Activated T-cell treated with anti-CD3 and anti-CD28 coated beads for 4 hours (primary cell): ENCODE measurements around the gene MTHFD1L.
"Not testable (repeated sequence)": the region's sequence is repeated elsewhere in the genome, so short reads cannot be mapped to it uniquely, and the experiment has no call there.

Source experiments
- DNase-seq: peaks from one replicate; pipeline ENCODE4 v3.0.0-alpha.2; 2020

The MTHFD1L gene

DNA sequence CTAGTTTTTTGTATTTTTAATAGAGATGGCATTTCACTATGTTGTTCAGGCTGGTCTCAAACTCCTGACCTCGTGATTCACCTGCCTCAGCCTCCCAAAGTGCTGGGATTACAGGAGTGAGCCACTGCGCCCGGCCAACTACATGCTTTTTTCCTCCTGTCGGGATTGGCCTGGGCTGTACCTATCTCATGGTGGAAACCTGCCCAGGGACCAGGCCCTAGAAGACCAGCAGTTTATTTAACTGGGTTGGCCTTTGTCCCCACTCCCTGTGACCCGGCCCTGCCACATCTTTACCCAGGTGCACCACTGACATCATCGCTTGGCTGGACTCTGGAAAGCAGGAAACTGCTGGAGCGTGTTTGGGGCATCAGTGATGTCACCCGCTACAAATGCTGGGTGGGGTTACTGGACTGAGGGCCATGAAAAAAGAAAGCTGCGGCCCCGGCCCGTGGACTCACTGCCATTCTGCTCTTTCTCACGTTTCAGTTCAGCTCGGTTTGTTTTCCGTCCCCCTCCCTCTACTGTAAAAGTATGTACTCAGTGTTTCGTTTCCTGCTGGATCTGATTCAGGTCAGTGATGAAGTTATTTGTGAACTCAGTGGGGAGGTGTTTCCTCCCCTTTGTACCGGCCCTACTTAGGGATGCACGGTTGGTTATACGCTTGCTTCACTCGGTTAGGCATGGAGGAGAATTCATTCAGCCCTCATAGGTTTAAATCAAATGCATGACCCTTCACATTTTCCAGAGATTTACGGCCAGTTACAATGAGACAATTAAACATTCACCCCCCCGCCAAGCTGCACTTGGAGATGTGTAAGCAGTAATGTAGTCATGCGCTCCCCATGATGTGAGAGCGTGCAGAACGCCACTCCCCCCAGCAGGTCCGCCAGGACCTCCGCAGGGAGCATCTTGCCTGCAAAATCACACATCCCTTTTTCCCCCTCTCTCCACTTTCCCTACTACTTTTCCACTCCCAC is 179.3 kb downstream of the MTHFD1L start:
- DNase-seq = no peak

DNA sequence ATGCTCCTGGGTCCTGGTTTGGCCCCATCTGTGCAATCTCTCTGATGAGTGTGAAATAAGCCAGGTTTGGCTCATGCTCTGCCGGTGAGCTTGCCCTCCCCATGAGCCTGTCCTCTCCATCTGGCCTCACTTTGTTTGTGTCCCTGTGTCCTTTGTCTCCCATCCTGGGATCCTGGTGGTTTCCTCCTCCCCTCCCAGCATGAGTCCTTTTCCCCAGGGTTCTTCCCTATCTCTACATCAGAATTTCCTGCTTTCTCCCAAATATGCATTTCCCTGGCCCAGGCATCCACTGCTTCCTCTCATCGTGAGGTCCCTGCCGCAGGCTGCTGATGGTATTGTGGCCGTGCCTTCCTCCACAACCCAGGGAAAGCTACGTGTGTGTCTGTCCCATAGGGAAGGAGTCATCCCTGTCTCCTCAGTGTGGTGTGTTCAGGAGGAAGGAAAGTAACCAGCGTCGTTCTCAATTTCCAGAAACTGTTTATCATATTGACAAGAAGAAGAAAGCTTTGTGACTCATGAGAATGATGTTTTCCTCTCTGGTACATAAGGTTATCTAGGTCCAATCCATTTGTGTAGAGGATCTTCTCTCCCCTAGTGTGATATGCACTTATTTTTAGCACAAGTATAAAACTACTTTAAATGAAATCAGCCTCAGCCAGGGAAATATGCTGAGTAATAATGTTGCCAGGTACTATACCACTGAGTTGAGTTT is 180.2 kb downstream of the MTHFD1L start:
- not testable (repeated sequence) for DNase-seq

DNA sequence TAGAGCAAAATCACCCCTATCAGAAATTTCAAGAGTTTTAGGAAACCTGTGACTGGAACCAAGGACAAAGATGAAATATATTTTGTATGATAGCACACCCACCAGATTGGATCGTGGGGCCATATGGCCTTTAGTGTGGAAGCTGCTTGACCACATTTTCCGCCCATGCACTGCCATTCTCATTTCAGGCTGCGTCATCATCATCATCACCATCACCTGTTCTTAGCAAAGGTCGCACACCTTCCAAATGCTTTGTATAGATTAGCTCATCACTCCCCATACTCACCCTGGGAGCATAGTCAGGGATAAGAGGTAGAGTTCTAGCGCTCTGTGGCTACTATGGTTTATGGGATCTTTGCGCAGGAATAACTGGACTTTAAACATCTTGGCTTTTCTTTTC is 185.7 kb downstream of the MTHFD1L start:
- DNase-seq = no peak

DNA sequence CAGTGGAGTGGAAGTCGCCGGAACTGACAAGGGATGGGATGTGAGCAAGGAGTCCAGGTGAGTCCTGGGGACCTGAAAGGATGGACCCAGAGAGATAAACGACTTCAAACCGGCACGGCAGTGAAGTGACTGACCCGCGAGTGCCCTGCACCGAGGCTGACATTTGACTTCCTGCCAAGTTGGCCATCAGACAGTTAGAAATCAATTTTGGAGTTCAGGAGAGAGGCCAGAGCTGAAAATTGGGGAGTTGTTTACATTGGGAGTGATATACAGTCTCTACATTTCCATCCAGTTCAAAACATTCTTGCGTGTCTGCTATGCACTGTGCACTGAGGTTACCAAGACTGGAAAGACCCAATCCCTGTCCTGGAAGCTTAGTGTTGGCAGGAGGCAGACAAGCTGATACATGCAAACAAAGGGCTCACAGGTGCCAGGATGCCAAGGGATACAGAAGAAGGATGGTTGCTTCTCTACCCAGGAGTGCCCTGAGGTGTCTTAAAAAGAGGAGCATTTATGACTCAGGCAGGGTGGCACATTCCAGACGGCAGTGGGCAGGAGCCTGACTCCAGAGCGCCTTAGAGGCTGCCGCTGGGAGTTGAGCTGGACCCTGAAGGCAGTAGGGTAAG is 186.6 kb downstream of the MTHFD1L start:
- DNase-seq = no peak

DNA sequence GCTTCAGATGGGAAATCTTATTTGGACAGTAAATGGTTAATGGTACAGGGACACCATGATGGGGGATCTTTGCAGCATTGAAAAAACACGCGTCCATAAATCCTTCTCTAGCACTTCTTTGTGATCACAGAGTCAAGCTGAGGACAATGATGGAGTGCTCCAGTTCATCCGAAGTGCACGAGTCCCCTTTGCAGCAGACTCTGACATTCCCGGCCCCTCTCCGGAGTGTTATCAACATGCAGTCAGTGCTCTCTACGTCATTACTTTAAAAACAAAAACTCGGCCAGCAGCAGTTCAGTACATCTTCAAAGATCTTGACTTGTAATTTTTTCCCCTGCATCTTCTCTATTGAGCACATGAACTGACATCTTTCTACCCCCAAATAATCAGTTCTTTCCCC is 188.8 kb downstream of the MTHFD1L start:
- no peak for DNase-seq

DNA sequence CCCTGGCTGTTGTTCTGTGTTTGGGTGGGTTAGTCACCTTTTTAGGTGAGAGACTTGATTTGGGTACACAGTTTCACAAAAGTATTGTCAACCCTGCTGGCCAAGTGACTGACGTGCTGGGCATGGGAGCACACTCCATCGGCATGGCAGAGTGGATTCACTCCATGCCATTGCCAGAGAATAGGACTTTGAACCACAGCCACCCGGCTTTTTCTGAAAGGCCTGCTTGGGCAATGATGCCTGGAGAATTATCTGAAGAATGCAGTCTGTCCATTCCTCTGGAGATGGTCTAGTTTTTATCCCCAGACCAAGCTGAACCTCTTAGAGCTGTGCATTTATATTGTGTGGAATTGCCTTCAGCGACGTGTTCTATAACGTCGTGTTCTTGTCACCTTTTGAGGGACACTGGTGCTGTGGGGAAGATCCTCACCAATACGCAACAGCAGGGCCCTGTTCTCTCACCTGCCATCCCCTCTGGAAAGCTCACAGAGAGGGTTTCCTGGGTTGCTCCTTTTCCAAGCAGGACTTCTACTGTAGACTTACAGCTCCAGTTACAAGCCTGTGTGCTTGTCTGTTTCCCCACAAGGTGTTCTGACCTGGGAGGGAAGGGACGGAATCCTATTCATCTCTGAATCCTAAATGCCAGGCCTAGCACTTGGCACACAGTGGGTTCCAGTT is 190.9 kb downstream of the MTHFD1L start:
- no peak for DNase-seq

DNA sequence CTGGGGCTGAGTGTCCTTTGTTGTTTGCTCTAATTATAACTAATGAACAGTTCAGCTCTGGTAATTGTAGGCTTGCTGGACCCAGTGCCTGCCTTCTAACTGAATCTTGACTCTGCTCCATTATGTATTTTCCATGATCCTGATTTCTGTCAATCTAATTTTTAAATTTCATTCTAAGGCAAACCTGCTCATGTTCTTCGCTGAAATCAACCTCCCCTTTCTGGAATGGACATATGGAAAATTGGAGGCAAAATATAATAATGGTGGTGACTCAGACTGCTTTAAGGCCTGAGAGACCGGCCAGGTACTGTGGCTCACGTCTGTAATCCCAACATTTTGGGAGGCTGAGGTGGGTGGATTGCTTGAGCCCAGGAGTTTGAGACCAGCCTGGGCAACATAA is 191.6 kb downstream of the MTHFD1L start:
- no peak for DNase-seq

DNA sequence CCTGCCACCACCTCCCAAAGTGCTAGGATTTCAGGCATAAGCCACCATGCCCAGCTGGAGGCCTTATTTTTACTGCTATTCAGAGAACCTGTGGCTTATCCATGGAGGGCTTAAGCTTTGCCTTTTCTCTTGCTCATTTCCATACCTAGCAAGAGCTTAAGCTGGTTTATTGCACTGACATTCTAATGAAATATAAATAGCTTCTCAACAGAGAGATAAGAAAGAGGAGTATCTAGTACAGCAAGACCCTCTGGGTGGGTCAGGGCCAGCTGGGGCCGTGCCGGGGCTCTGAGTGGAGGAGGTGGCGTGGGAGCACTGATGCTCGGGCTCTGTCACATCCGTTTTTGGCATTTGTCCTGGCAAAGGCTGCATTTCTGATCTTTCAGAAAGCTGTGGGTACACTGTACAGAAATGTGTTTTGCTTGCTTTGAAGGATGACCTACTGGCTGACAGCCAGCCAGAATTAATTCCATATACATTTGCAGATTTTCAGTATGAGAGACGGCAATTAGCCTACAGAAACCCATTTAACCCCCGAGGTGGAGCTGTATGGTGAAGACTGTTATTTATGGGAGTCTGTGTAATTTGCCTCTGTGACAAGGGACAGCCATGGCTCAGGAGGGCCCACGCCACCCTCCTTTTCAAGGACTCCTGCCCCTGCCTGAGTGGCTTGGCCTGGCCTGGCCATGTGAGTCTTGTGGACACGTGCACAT is 192.7 kb downstream of the MTHFD1L start:
- no peak for DNase-seq

DNA sequence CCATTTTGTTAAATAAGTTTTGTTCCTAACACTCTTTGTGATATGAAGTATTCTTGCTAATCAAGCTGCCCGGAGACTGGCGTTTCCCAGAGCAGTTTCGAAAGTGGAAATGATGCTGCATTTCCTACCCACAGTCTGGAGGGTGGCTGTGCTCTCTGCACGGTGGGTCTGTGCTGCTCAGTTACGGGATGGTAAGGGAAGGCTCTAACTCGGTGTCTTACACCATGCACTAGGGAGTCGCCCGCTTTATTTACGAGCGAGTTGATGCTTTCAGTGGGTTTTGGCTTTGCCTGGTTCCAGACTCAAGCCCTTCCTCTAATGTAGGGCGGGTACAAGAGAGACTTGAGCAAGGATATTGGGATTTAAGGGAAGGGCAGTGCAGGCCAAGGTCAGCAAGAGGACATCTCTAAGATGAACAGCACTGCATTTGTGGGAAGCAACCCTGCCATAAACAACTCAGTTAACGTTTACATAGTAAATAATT is 194.2 kb downstream of the MTHFD1L start:
- DNase-seq = no peak

DNA sequence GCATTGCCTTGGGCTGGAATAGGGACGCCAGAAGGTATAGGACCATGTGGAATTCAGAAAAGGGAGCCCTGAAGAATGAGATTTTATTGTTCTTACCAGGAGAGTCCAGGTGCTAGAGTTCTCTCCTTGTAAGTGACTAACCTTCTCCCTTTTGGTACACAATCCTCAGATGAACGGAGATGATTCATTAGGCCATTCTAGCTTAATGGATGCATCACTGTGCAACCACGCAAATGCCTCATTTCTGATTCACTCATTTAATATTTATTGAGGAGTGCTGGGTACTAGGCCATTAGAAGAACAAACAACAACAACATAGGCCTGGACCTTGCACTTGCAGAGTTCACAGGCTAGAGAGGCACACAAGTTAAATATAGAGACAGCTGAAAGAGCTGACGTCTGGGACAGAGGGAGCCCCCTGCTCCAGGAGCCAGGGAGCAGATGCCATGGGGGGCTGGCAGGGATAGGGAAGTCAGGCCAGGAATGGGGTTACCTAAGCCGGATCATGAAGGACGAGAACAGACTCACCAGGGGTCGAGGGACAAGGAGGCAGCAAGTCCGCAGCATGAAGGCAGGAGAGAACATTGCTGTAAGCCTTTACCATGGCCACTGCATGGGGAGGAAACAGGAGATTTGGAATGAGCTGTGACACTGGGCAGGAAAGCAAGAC is 194.7 kb downstream of the MTHFD1L start:
- no peak for DNase-seq

DNA sequence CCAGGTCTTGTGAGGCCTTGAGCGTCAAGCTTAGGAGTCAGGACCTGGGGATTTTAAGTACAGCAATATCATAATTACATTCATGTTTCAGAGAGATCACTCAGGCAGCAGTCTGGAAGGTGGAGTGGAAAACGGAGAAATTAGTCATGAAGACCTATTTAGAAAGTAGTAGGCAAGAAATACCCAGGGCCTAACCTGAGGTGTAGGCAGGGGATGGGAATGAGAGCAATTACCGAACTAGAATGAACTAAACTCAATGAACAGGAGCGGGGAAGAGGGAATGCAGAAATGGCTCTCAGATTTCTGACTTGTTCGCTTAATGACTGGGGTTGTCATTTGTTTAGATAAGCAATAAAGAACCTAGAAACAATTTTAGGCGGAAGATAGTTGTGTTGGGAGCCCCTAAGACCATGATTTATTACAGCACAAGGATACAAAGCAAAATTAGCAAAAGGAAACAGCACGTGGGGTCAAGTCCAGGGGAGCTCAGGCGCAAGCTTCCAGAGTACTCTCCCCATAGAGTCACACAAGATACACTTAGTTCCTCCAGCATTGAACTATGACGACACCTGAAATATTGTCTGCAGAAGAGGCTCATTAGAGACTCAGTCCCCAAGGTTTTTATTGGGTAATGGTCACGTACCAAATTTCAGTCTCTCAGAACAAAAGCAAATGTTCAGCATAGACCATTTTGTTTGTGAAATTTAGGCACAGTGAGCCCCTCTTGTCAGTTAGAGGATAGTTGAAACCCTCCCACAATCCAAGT is 195.4 kb downstream of the MTHFD1L start:
- no peak for DNase-seq

DNA sequence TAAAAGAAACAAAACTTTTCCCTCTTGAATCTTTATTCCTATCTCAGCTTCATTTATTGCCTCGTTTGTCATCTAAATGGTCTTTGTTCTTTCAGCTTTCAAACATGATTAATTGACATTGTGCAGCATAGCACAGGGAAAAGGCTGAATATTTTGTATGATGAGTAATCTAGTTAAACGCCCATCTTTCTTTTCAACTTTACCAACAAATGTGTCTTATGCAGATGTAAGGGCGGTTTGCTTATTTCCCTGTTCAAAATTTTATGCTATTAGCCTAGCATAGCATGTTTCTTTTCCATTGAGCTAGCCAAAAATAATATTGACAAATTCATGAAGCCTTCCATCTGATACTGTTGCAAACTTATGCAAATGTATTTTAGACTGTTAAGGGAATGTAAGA is 197.8 kb downstream of the MTHFD1L start:
- DNase-seq = no peak

DNA sequence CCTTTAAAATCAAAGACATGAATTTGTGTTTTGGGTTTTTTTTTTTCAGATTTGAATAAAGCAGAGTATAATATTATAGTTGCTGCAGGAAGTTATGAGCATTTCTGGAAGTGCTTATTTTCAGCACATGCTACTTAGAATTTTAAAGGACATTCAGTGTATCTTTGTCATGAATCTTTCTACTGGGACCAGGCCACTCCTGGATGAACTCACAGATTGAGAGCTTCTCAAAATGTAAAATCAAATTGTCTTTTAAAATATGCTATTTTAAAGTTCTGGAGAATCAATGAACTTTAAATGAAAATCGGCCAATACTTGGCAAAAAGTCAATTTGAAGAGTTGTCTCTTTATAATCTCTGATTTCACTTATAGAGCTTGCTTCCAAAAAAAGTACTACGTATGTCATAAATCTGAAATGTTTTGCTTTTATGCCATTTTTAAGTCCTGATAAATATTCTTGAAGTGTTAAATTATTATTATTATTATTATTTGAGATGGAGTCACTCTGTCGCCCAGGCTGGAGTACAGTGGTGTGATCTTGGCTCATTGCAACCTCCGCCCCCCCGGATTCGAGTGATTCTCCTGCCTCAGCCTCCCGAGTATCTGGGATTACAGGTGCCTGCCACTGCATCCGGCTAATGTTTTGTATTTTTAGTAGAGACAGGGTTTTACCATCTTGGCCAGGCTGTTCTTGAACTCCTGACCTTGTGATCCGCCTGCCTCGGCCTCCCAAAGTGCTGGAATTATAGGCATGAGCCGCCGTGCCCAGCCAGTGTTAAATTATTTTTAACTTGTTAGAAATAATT is 198.5 kb downstream of the MTHFD1L start:
- no peak for DNase-seq

DNA sequence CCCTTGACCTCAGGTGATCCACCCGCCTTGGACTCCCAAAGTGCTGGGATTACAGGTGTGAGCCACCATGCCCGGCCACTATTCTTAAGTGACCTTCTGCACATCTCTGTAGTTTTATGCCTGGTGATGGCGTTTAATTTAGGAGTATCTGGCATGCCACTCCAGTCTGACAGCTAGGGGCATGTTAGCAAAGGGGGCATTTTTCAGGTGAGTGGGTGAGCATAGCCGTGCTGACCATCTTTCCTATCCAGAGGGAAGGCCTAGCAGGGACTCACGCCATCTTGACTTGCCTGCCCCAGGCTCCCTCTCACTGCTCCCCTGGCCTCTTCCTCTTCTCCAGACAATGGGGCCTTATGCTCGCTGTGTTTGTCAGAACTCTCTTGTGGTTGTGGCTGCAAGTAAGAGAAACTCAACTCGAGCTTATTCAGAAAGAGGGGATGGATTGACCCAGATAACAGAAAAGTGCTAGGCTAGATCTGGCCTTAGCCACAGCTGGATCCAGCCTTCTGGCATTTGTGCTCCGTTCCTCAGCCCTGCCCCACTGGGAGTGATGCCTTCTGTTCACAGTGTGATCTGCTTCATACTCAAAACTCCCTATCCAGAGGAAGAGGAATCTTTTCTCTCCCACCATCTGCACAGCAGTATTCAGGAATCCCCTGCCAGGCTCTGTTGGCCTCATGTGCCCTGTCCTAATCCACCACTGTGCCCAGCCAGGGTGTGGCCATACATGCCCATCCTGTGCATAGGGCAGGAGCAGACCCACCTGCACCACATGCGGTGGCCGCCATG is 199.7 kb downstream of the MTHFD1L start:
- no peak for DNase-seq

DNA sequence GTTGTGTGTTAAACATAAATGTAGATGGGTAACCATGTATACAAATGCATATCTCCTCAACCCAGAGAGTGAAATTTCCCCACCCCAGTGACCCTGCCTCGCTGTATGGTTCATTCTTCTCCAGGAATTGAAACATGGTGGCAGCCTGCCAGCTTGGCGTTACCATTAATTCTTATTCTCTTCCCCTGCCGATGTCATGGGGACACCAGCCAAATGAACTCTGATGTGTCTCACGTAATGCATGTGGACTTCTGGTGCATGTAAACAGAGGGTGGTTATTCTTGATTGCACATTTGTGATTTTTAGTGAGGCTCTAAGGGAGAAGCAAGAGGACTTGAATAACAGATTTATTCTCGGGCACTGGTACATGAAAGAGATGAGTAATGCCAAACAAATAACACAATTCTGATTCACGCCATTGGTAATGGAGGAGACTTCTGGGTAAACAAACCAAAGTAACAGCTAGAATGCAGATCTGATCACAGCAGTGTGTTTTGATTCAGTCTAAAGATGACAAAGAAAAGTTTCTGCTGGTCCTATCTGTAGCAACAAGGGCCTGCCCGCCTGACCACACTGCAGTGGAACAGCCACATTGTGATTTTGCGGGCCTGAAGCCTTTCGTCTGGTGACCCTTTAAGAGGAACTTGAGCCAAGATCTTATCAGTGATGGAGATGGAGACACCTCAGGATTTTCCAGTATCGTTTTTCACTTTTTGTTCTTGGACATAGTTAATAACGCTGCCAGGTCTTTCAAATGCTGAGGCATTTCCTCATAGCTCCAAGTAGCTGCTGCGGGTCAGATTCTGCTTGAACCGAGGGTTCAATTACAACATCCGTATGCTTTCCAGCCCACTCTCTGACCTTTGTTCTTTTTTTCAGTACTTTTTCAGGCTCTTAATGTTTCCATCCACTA is 202.4 kb downstream of the MTHFD1L start:
- DNase-seq = no peak

DNA sequence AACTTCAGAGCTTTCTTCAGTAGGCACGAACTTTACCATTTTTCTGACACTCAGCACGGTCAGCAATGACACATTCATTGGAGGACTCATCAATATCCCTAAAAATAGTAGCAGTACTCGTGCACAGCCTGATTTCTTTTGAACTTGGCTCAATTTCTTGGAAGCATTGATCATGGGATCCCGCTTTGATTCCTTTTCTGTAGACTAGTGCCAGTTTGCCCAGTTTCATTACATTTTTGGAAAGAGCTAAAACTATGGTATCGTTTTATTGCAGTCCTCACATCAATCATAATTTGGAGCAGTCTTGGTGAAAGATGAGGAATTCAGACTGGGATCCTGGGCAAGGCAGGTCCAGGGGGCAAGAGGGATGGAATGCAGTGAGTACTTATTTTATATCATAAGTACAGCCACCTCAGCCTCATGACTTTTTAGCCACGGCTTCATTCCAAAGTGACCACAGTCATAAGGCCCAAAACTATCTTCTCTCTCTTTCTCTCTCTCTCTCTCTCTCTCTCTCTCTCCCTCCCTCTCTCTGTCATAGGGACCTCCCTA is 203.3 kb downstream of the MTHFD1L start:
- no peak for DNase-seq

DNA sequence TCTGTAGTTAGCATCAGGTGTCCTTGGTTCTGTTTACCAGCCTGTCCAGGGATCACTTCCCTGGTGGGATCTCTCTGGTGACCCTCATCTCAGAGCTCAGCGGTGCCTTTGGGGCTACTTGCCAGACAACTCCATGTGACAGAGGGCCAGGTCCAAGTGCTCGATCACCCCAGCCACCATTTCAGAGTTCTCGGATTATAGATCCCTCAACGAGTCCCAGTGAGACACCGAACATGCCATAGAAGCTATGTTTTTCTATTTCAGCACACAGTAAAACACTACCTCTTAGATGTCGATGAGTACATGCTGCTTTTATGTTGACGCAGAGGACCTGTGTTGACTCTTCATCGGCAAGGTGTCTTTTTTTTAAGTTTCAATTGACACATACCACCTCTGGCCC is 204.1 kb downstream of the MTHFD1L start:
- no peak for DNase-seq

DNA sequence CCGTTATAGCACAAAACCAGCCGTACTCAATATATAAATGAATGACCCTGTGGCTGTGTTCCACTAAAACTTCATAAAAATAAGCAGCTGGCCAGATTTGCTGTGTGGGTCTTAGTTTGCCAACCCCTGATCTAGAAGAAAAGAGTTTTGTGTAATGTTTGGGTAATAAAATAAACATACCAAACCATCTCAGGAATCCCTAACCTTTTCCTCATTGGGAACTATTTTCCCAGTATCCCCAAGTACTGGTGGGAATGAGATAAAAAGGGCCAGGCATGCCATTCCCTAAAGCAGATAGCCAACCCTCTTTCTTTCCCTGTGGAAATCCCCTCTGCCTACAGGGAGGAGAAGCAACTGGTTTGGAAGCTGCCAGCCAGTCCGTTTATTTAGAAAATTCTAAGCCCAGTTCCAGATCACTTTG is 205.1 kb downstream of the MTHFD1L start:
- DNase-seq = no peak
